H1 (cell line): ENCODE measurements around the gene MCF2L. TPM values are rescaled to one million over a fixed set of nuclear protein-coding genes. Genes with fewer than 3 reads are reported as not detected.

Source experiments
- CTCF ChIA-PET: fragments of 300-600 bp; sonication (Branson Sonifier 250); formaldehyde crosslinking; loops from one replicate; lab custom pipeline; 2021; ENCODE audit not compliant: partially characterized antibody; lab: Charles Lee
- POLR2A ChIA-PET: fragments of 300-600 bp; sonication (Branson Sonifier 250); formaldehyde crosslinking; loops from one replicate; lab custom pipeline; 2021; ENCODE audit warnings: inconsistent platforms; ENCODE audit not compliant: partially characterized antibody; lab: Charles Lee
- DNase-seq, 2 experiments: peaks; one replicate each; pipeline versions ENCODE4 v3.0.0 to v3.0.0-alpha.2; 2010 to 2022; ENCODE audit warnings: low spot score in 2 of 2, low read depth in 1 of 2, mixed read lengths in 1 of 2
- FAIRE-seq: peaks from 2 replicates; lab custom pipeline; 2011; peaks lifted over from hg19 to GRCh38; lab: Jason Lieb, UNC
- H2AFZ ChIP-seq: 2 replicates; pipeline ENCODE4 v1.8.1; 2012; ENCODE audit warnings: low read length, inconsistent platforms
- H2AK5ac ChIP-seq: 2 replicates; pipeline ENCODE4 v1.6.1; 2013; ENCODE audit warnings: low read depth, low read length
- H2BK120ac ChIP-seq: replicated peaks from 2 replicates; pipeline ENCODE3; 2013; ENCODE audit warnings: low read depth, low read length, inconsistent platforms
- H2BK12ac ChIP-seq: 2 replicates; pipeline ENCODE4 v1.6.1; 2013; ENCODE audit warnings: low read depth, low read length
- H2BK15ac ChIP-seq: 2 replicates; pipeline ENCODE4 v1.6.1; 2013; ENCODE audit warnings: low read length
- H2BK20ac ChIP-seq: 2 replicates; pipeline ENCODE4 v1.6.1; 2013; ENCODE audit warnings: low read length
- H2BK5ac ChIP-seq: 2 replicates; pipeline ENCODE4 v1.6.1; 2013; ENCODE audit warnings: low read depth, low read length
- H3K14ac ChIP-seq: 2 replicates; pipeline ENCODE4 v1.6.1; 2013; ENCODE audit warnings: inconsistent platforms; ENCODE audit not compliant: insufficient read length
- H3K18ac ChIP-seq: 2 replicates; pipeline ENCODE4 v1.6.1; 2013; ENCODE audit warnings: low read length; ENCODE audit errors: extremely low read depth
- H3K23ac ChIP-seq: 2 replicates; pipeline ENCODE4 v1.6.1; 2013; ENCODE audit warnings: inconsistent platforms; ENCODE audit not compliant: insufficient read length
- H3K23me2 ChIP-seq: 2 replicates; pipeline ENCODE4 v1.6.1; 2013; ENCODE audit warnings: low read depth, low read length
- H3K27ac ChIP-seq: 2 replicates; pipeline ENCODE4 v1.6.1; 2011; ENCODE audit warnings: low read depth, low read length, inconsistent platforms
- H3K27me3 ChIP-seq, 4 experiments: replicated peaks in 1 of 4; 1 replicate in 1 of 4; 2 replicates in 3 of 4; pipeline versions ENCODE4 v1.6.1 to v1.8.1; 2011 to 2013; ENCODE audit warnings: low read length in 3 of 4, mild to moderate bottlenecking in 3 of 4, inconsistent platforms in 2 of 4, mixed read lengths in 2 of 4, moderate library complexity in 1 of 4; ENCODE audit not compliant: control insufficient read depth in 3 of 4, insufficient read depth in 3 of 4; ENCODE audit errors: extremely low read depth in 1 of 4
- H3K36me3 ChIP-seq, 4 experiments: 2 replicates each; pipeline versions ENCODE4 v1.6.1 to v1.8.1; 2011 to 2013; ENCODE audit warnings: mild to moderate bottlenecking in 4 of 4, low read length in 3 of 4, moderate library complexity in 2 of 4, control low read depth in 1 of 4, inconsistent platforms in 1 of 4; ENCODE audit not compliant: insufficient read depth in 4 of 4, control insufficient read depth in 2 of 4
- H3K4ac ChIP-seq: replicated peaks from 2 replicates; pipeline ENCODE3; 2013; ENCODE audit warnings: low read length, low read depth, mixed read lengths, inconsistent platforms; ENCODE audit not compliant: insufficient read length
- H3K4me1 ChIP-seq, 4 experiments: replicated peaks in 1 of 4; 1 replicate in 1 of 4; 2 replicates in 3 of 4; pipeline versions ENCODE4 v1.6.1 to v1.8.1; 2011 to 2013; ENCODE audit warnings: low read length in 3 of 4, inconsistent platforms in 2 of 4, mixed read lengths in 1 of 4; ENCODE audit not compliant: insufficient read depth in 4 of 4, control insufficient read depth in 3 of 4
- H3K4me2 ChIP-seq, 2 experiments: 2 replicates each; pipeline versions ENCODE4 v1.6.1 to v1.8.1; 2011 to 2013; ENCODE audit warnings: low read depth in 2 of 2, low read length in 2 of 2, control low read depth in 1 of 2, inconsistent platforms in 1 of 2, mild to moderate bottlenecking in 1 of 2; ENCODE audit not compliant: insufficient read depth in 1 of 2
- H3K4me3 ChIP-seq, 4 experiments: fragments of 200-600, 300-600 bp in 1 of 4; sonication (generic), shearing (Covaris generic), sonication (Bioruptor Twin) in 1 of 4; 2 replicates each; pipeline versions ENCODE4 v1.5.1 to v1.8.1; 2011 to 2016; ENCODE audit warnings: low read length in 4 of 4, low read depth in 3 of 4, control low read depth in 2 of 4, inconsistent platforms in 2 of 4, mild to moderate bottlenecking in 2 of 4, mixed read lengths in 1 of 4, moderate library complexity in 1 of 4; ENCODE audit not compliant: insufficient read depth in 2 of 4; ENCODE audit errors: extremely low read depth in 1 of 4
- H3K56ac ChIP-seq: replicated peaks from 2 replicates; pipeline ENCODE3; 2013; ENCODE audit warnings: low read depth, mild to moderate bottlenecking, mixed read lengths, low read length, inconsistent platforms; ENCODE audit not compliant: insufficient read length
- H3K79me1 ChIP-seq: 2 replicates; pipeline ENCODE4 v1.6.1; 2013; ENCODE audit warnings: low read depth, low read length, control low read depth
- H3K79me2 ChIP-seq, 2 experiments: 2 replicates each; pipeline versions ENCODE4 v1.6.1 to v1.8.1; 2012 to 2013; ENCODE audit warnings: low read length in 2 of 2, mild to moderate bottlenecking in 2 of 2, inconsistent platforms in 1 of 2; ENCODE audit not compliant: insufficient read depth in 2 of 2, control insufficient read depth in 1 of 2
- H3K9ac ChIP-seq, 4 experiments: replicated peaks in 1 of 4; 1 replicate in 1 of 4; 2 replicates in 3 of 4; pipeline versions ENCODE4 v1.6.1 to v1.8.1; 2011 to 2013; ENCODE audit warnings: low read depth in 3 of 4, low read length in 3 of 4, control low read depth in 2 of 4, mild to moderate bottlenecking in 2 of 4, moderate library complexity in 2 of 4, inconsistent platforms in 1 of 4; ENCODE audit errors: extremely low read depth in 1 of 4
- H3K9me3 ChIP-seq, 2 experiments: 2 replicates each; pipeline versions ENCODE4 v1.6.1 to v1.8.1; 2012 to 2013; ENCODE audit warnings: mild to moderate bottlenecking in 2 of 2, moderate library complexity in 2 of 2, control low read depth in 1 of 2, inconsistent platforms in 1 of 2, low read depth in 1 of 2, low read length in 1 of 2, mixed read lengths in 1 of 2; ENCODE audit not compliant: insufficient read depth in 2 of 2
- H4K20me1 ChIP-seq, 2 experiments: replicated peaks in 1 of 2; 2 replicates each; pipeline versions ENCODE3 to v1.8.1; 2011 to 2013; ENCODE audit warnings: inconsistent platforms in 2 of 2, low read length in 2 of 2, mild to moderate bottlenecking in 1 of 2; ENCODE audit not compliant: insufficient read depth in 2 of 2, control insufficient read depth in 1 of 2
- H4K5ac ChIP-seq: 2 replicates; pipeline ENCODE4 v1.6.1; 2013; ENCODE audit warnings: low read length, low read depth, mixed read lengths, inconsistent platforms; ENCODE audit not compliant: insufficient read length
- H4K8ac ChIP-seq: 2 replicates; pipeline ENCODE4 v1.8.0; 2013; ENCODE audit warnings: mild to moderate bottlenecking, moderate library complexity, low read length, inconsistent platforms; ENCODE audit not compliant: insufficient read depth; ENCODE audit errors: extremely low read depth
- H4K91ac ChIP-seq: replicated peaks from 2 replicates; pipeline ENCODE3; 2013; ENCODE audit warnings: low read length, mixed read lengths, inconsistent platforms; ENCODE audit not compliant: insufficient read length
- TAF7 ChIP-seq: optimal IDR thresholded peaks from 2 replicates; pipeline ENCODE3; 2011; ENCODE audit warnings: low read depth, mild to moderate bottlenecking, inconsistent platforms, low read length, moderate library complexity, borderline replicate concordance
- WGBS, 2 experiments: shearing (Covaris generic) in 1 of 2; methylation state at CpG; one replicate each; pipeline versions ENCODE4 v1.1.6 to v1.1.7; 2013 to 2015; ENCODE audit warnings: low lambda C conversion rate in 2 of 2, mixed read lengths in 2 of 2, inconsistent platforms in 1 of 2, low coverage in 1 of 2, missing lambda C conversion rate in 1 of 2; ENCODE audit not compliant: insufficient replicate concordance in 2 of 2, insufficient coverage in 1 of 2, insufficient read length in 1 of 2; ENCODE audit errors: extremely low coverage in 1 of 2, missing lambda C conversion rate in 1 of 2; 5-methylcytosine and 5-hydroxymethylcytosine counted together
- polyA plus RNA-seq, 7 experiments: library from polyadenylated mRNA; depleted of rRNA in 3 of 7; stranded (reverse) in 5 of 7; unstranded in 2 of 7; fragments of >200 nt in 5 of 7; fragments of 200-250 nt in 2 of 7; gene quantifications; 1 replicate in 5 of 7; 2 replicates in 1 of 7; 4 replicates in 1 of 7; pipeline versions ENCODE4 v1.2.1 to v1.2.3, GENCODE V29; 2011 to 2013; ENCODE audit warnings: missing spikeins in 2 of 7, mixed read lengths in 2 of 7
- total RNA-seq: library from RNA; stranded (reverse); fragmentation: NEBNext Ultra II Directional; extraction: Animal tissue kit (Norgen Biotek cat#: 25700); gene quantifications from 2 replicates; pipeline ENCODE4 v1.2.1, GENCODE V29; 2021

MCF2L gene
- total and polyA plus RNA-seq, 2 of the 8 experiments (the other 6 are each of a cell fraction or from before 2014, with no cell fraction given) = 10.1 to 24.4 TPM

DNA sequence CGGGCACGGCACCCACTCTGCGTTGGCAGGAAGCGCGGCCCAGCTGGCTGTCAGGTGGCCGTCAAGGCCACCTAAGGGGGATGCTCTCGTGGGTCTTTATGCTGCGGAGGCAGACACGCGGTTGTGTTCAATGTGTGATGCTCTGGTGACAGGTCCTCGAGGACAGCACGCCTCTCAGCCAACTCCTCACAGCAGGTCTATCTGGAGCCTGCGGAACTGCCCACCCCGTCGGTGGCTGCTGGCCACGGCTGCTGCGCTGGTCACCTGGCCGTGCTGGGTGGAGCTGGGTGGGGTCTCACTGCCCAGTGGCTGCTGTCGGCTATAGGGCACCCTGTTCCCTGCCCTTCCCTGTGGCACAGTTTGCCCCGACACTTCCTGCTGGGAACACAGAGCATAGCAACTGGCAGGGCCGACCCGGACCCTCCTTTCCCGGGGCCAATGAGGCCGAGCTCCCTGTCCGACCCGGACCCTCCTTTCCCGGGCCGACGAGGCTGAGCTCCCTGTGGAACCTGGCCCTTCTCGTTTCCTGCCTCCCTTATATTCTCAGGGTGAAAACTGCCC, 122.3 kb downstream of the MCF2L start:
- 92% methylated on average over 30 of the region's 30 CpGs; no CpG with 5 or more reads in 1 of the 2 experiments for WGBS, 2 experiments
- Histone ChIP-seq H2BK5ac (no peak overlapping the region), H2AK5ac (no peak overlapping the region), H4K8ac (no peak overlapping the region; the same call in 1 of the 2 replicates), H3K79me2 (no peaks in the 10 kb centered on the region), H2BK120ac (no peak overlapping the region), H3K56ac (no peak overlapping the region), H3K36me3 (peaks cover 3 to 8% (median 4%) of the 10 kb centered on the region in 4 experiments; a peak in 4 of 8 replicates), H3K27me3 (no peaks in the 10 kb centered on the region), H2BK15ac (no peak overlapping the region), H2BK12ac (no peak overlapping the region), H3K4me1 (peaks cover 0 to 6% (median 4%) of the 10 kb centered on the region in 4 experiments; a peak in 2 of 7 replicates), H3K9me3 (no peaks in the 10 kb centered on the region), H3K79me1 (no peaks in the 10 kb centered on the region), H4K5ac (no peak overlapping the region), H3K18ac (no peak overlapping the region; the same call in 1 of the 2 replicates), H2AFZ (no peak overlapping the region), H3K4me3 (no peak overlapping the region), H2BK20ac (no peak overlapping the region), H3K4me2 (no peak overlapping the region), H3K23me2 (peaks cover 2% of the 10 kb centered on the region; the same call in 1 of the 2 replicates), H3K9ac (no peak overlapping the region), H3K14ac (no peak overlapping the region), H4K91ac (no peak overlapping the region), H3K23ac (no peak overlapping the region), H3K27ac (no peak overlapping the region), H3K4ac (no peak overlapping the region), H4K20me1 (no peaks in the 10 kb centered on the region)
- DNase-seq (no peak), FAIRE-seq (no peak)
- ChIA-PET CTCF (interaction anchor here (0.9 to 3.1 kb wide), 5 partner anchors 11 to 414 kb away, joined by 3 to 16 read pairs (median 5); no protein-coding TSS in a partner anchor), POLR2A (interaction anchor here (2.0 kb wide), 1 partner anchor 13 kb away, joined by 5 read pairs; no protein-coding TSS in a partner anchor)
- TF ChIP-seq TAF7 = no peak
